Measurements from ENCODE around the gene ADAM12.

The ADAM12 gene

GRCh38 chr10:126137562-126138221 lies 250.6 kb downstream of the ADAM12 start:
- no peaks in the 10 kb centered on the region for H3K36me3 ChIP-seq (ENCODE audit: control insufficient read depth, low read length)

DNA sequence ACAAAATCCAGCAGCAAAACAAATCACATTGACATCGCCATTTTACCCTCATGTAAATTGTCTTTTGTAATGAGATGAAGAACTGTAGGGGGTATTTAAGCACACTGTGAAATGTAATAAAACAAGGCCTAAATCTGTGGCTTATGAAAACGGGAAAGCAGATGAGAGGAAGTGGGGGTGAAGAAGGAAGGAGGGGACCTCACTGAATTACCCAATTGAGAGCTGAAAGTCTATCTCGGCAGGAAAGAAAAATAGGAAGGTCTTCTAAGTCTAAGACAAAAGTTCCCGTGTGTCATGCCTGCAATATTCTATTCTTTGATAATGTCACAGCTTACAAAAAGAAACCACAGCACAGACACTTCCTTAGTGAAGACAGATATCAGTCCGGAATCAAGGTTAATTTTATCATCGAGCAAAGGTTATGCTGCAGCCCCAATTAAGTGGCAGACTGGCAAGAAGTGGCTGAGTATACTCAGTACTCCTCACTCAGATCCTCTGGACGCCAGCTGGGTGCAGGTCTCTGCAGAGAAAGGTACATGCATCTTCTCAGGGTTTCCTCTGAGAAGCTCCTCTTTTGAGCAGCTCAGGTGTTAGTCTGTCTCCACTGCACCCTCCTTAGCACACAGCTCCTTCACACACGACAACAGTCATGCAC lies 252.2 kb downstream of the ADAM12 start:
- H3K36me3 ChIP-seq (ENCODE audit: control insufficient read depth, low read length) = no peaks in the 10 kb centered on the region
- no peaks in the 10 kb centered on the region for H3K9me2 ChIP-seq (replicated peaks; ENCODE audit: control insufficient read depth, low read length)
- no peaks in the 10 kb centered on the region for H3F3A ChIP-seq (ENCODE audit: control insufficient read depth, insufficient read depth)
- no peaks in the 10 kb centered on the region for H3K9me3 ChIP-seq (ENCODE audit: control insufficient read depth, insufficient read depth, low read length)
- no peaks in the 10 kb centered on the region for H3K4me1 ChIP-seq (ENCODE audit: control insufficient read depth, low read length)
- no peaks in the 10 kb centered on the region for H4K20me1 ChIP-seq (ENCODE audit: control insufficient read depth, insufficient read depth, low read depth, low read length)
- TF ChIP-seq CTCF (IDR thresholded peaks at IDR 0.05; ENCODE audit: low read depth, low read length, poor library complexity, severe bottlenecking) = no peak
- no peak for TF ChIP-seq EZH2phosphoT487 (IDR thresholded peaks at IDR 0.05; ENCODE audit: borderline replicate concordance, low read length)
- no peaks in the 10 kb centered on the region for H3K27me3 ChIP-seq (ENCODE audit: control insufficient read depth, low read length)
- H3K4me3 ChIP-seq (ENCODE audit: low read length) = no peak overlapping the region
- H3K4me2 ChIP-seq (ENCODE audit: low read length) = no peak overlapping the region
- H3K27ac ChIP-seq (ENCODE audit: low read depth, low read length) = no peak overlapping the region
- no peaks in the 10 kb centered on the region for H3K79me2 ChIP-seq (ENCODE audit: control insufficient read depth, low read length)

More at GRCh38 chr10:126137562-126138221, 250.6 kb downstream of the ADAM12 start:
- Histone ChIP-seq H3K4me1 (ENCODE audit: control insufficient read depth, low read length) (no peaks in the 10 kb centered on the region), H3K4me3 (ENCODE audit: low read length) (no peak overlapping the region), H3K79me2 (ENCODE audit: control insufficient read depth, low read length) (no peaks in the 10 kb centered on the region), H3K4me2 (ENCODE audit: low read length) (no peak overlapping the region), H3K27me3 (ENCODE audit: control insufficient read depth, low read length) (no peaks in the 10 kb centered on the region), H3F3A (ENCODE audit: control insufficient read depth, insufficient read depth) (no peaks in the 10 kb centered on the region), H3K9me2 (replicated peaks; ENCODE audit: control insufficient read depth, low read length) (no peaks in the 10 kb centered on the region), H3K27ac (ENCODE audit: low read depth, low read length) (no peak overlapping the region), H4K20me1 (ENCODE audit: control insufficient read depth, insufficient read depth, low read depth, low read length) (no peaks in the 10 kb centered on the region), H3K9me3 (ENCODE audit: control insufficient read depth, insufficient read depth, low read length) (no peaks in the 10 kb centered on the region)
- TF ChIP-seq EZH2phosphoT487 (IDR thresholded peaks at IDR 0.05; ENCODE audit: borderline replicate concordance, low read length) (no peak), CTCF (IDR thresholded peaks at IDR 0.05; ENCODE audit: low read depth, low read length, poor library complexity, severe bottlenecking) (no peak)

- no peak overlapping the region for H3K27ac ChIP-seq (ENCODE audit: low read depth, low read length)
Measured at GRCh38 chr10:126135177-126135576, 253.1 kb downstream of the ADAM12 start.

More at GRCh38 chr10:126135177-126135576, 253.1 kb downstream of the ADAM12 start:
- H3K4me1 ChIP-seq (ENCODE audit: control insufficient read depth, low read length) = no peaks in the 10 kb centered on the region
- no peak overlapping the region for H3K4me3 ChIP-seq (ENCODE audit: low read length)
- H3F3A ChIP-seq (ENCODE audit: control insufficient read depth, insufficient read depth) = no peaks in the 10 kb centered on the region
- H3K9me2 ChIP-seq (replicated peaks; ENCODE audit: control insufficient read depth, low read length) = no peaks in the 10 kb centered on the region
- H3K27me3 ChIP-seq (ENCODE audit: control insufficient read depth, low read length) = no peaks in the 10 kb centered on the region
- H3K79me2 ChIP-seq (ENCODE audit: control insufficient read depth, low read length) = no peaks in the 10 kb centered on the region
- H3K4me2 ChIP-seq (ENCODE audit: low read length) = no peak overlapping the region
- no peaks in the 10 kb centered on the region for H4K20me1 ChIP-seq (ENCODE audit: control insufficient read depth, insufficient read depth, low read depth, low read length)
- H3K9me3 ChIP-seq (ENCODE audit: control insufficient read depth, insufficient read depth, low read length) = no peaks in the 10 kb centered on the region
- TF ChIP-seq EZH2phosphoT487 (IDR thresholded peaks at IDR 0.05; ENCODE audit: borderline replicate concordance, low read length) = no peak
- no peak for TF ChIP-seq CTCF (IDR thresholded peaks at IDR 0.05; ENCODE audit: low read depth, low read length, poor library complexity, severe bottlenecking)
- no peaks in the 10 kb centered on the region for H3K36me3 ChIP-seq (ENCODE audit: control insufficient read depth, low read length)

Measured in DOHH2 (cell line).